GM19372 (cell line): ENCODE data around the gene FNBP1.

Experiments
- ATAC-seq: cut with Tn5 transposase; IDR thresholded peaks from one replicate; pipeline ENCODE4 v1.9.1; 2021; ENCODE audit warnings: mild to moderate bottlenecking, low read depth, moderate library complexity; ENCODE audit not compliant: unreplicated experiment

FNBP1 gene

DNA sequence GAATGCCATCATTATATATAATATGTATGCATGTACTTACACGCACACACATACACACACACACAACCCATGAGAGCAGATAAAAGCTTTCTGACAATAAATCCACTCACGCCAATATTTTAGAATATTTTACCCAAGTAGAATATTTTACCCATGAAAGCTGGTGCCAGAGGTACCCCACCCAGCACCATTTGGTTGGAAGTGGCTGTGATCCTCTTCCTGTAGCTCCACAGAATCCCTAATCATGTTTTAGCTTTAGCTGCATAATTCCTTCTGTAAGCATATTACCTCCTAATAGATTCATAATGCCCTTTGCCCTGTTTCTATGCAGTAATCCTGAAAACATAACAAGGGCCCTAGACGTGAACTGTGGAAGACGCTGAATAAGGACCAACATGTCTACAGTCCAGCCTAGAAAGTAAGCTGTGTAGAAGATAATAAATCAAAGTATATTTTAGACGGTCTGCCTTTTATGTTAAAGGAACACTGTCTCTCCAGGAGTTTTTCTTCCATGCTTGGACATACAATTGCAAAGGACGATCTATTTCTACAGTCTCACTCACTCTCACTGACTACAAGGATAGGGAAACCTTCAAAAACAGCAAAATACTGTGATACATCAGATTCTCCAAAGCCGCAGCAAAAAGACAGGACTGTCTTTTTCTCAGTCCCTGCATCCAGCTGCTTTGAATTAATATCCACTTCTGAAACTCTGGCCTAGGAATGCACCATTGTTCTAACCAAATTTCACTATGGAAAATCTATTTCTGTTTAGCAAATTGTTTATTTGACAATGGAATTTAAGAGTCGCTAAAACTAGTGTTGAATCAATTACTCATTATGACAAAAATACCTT, 109.6 kb downstream of the FNBP1 start:
- ATAC-seq: no peak

DNA sequence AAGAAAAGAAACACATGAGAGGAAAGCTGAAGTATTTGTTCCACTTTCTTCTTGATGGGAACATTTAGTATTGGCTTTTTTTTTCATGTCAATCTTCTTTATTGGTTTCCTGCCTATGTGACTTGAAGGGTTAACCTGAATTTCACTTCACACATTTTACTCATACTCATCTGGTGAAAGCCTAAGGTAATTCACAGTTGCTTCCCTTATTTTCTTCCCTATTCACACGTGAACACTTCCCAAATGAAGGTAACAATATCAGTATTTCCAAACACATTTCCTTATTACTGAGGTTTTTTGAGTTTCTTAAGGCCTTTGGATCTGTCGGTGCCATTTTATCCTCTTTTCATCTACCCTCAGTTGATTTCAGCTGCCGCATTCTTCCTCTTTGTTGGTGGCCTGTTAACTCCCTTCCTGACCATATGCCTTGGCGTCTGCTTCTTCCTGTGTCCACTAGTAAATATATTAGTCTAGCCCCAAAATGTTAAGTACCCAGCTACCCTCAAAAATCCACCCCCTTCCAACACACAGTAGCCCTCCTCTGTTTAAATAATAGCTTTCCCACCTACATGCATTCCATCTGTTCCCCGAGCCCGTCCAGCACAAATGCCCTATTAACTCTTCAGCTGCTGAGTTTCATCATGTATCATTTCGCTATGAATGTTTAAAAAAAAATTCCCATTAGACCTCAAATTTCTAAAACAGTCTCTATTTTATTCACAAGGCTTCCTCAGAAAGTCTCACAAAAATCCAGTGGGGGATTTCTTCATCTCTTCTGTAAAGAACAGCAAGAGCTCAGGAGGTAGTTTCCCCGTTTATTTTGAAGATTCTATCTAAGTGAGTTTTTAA, 110.5 kb downstream of the FNBP1 start:
- no peak for ATAC-seq

DNA sequence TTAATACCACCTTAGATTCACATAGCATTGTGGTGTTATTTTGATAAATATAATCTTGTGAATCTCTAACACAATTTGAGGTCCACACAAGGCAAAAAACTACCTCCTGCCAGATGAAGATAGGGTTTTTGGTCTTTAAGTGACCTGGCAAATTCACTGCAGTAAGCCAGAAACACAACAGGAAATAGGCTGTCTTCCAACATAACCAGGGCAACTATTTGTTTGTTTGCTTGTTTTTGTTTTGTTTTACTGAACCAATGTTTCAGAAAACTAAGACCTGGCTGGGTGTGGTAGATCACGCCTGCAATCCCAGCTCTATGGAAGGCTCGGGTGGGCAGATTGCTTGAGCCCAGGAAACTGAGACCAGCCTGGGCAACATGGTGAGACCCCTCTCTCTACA, 112.2 kb downstream of the FNBP1 start:
- ATAC-seq: no peak

GRCh38 chr9:129929496-129930125, 113.4 kb downstream of the FNBP1 start:
- no peak for ATAC-seq

DNA sequence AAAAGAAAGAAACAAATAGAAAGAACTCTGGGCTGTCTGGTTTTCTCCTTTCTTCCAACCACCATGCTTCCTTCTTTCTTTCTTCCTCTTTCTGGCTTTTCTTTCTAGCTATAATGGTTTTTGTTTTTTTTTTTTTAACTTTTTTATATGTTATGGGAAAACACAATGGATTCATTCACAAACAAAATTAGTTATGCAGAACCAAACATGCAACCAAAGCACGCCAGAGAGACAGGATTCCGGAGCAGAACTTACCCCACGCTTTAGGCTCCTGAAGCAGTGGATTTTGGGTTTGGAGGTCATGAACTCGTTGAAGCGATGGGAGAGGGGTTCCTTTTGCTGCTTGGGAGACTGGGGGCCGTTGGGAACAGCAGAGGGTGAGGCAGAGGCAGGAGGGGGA, 119.4 kb downstream of the FNBP1 start:
- ATAC-seq: no peak

DNA sequence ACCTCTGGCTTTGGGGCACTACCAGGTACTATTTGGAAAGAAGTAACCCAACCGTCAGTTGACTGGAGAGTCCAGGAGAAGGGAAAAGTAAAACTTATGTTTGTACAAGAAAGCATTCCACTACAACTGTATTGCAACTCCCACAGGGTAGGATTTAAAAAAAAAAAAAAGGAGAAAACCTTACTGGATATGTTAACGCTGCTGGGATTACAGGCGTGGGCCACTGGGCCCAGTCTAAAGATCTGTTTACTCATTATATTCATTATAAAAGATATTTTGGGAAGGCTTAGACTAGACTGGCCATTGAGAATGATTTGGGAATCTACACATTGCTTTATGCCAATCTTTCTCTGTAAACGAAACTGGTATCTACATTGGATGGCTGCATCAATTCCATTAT, 121.1 kb downstream of the FNBP1 start:
- ATAC-seq: no peak

DNA sequence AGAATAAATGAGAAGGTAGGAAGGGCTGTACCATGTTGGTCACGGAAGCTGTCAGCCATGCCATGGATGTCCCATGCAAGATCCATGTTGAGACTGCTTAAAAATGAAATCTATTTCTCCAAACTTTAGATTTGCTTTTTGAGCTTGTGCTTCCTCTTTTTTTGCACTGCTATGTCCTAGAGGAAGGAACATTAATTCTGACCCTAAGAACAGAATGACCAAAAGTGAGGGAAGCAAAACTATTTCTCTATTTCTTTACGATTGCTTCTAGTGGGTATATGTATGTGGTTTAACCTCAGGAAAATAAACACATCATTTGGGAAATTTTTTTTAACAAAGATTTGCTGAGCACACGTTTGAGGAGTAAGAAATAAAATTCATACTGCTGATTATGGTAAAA, 123.1 kb downstream of the FNBP1 start:
- ATAC-seq: no peak

DNA sequence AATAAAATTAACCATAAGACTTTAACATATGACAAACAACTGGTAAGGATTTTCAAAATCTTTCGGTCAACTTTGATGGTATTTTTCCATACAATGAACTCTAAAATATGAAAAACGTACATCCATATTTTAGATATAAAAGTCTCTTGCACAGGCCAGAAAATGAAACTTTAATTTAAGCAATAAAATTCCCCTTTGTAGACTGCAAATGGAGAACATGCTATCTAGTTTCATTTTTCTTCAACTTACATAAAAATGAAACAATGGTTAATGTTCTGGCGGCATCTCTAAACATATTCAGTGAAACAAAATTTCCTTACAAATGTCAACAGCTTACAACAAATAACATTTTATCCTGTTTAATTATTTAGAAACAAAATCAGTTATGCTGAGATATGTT, 123.7 kb downstream of the FNBP1 start:
- no peak for ATAC-seq

DNA sequence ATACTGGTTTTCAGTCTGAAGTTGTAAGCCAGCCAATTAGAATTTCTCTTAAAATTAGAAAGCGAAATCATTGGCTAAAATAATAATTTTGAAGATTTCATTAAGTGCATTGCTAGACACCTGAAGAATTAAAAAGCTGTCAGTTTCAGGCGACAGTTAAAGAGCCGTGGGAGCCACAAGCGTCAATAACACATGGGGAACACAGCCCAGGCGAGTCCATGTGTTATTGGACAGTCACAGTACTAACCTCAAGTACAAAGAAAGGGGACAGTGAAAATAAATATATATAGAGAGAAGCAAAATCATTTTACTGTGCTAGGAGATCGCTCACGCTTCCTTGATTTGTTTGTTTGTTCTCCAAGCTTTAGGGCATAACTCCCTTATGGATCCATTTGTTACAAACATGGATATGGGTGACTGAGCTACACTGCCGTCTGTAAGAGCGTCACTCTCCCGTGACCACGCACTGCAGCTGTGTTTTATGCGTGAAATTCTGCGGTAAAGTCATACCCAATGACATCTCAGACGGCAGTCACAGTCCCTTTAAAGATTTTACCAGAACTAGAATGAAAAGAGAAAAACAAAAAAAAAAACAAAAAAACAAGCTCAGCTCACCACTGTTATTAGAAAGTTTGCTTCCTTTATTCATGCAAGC, 124.6 kb downstream of the FNBP1 start:
- ATAC-seq: no peak

DNA sequence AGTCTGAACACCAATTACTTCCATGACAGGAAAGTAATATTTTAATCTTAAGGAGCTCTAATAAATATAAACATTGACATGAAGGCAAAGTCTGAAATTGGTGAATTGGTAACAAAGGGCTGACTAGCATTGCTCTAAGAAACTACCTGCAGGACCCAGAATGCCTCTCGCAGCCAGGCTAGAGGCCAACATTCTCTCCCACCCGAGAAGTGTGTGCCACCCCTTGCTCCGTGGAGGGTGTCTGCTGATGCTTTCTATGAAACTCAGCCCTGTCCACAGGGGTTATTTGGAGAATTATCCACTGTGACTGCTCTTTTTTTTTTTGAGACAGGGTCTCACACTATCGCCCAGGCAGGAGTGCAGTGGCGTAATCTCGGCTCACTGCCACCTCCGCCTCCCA, 126.3 kb downstream of the FNBP1 start:
- no peak for ATAC-seq

GRCh38 chr9:129914051-129914450, 128.9 kb downstream of the FNBP1 start:
- ATAC-seq: no peak

- no peak for ATAC-seq
Observed at GRCh38 chr9:129910628-129911567, 132.1 kb downstream of the FNBP1 start.

- no peak for ATAC-seq
Observed at GRCh38 chr9:129909851-129910250, 133.1 kb downstream of the FNBP1 start.

DNA sequence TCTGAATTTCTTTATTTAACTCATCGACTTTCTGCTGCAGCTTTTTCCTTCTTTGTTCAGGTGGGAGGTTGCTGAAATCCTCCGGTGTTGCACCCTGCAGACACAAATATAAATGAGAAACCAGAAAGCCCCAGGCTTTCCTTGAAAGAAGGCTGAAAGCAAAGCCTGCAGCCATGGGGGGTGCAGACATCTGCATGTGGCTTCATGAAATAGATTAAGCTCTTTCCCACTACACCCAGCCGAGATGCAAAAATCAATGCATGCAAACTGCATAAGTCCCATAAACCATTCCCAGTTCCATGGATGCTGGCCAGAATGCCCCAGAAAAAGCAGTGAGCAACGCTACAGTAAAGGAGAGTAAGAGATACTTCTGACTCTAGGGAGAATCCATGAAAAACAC, 134.1 kb downstream of the FNBP1 start:
- no peak for ATAC-seq

DNA sequence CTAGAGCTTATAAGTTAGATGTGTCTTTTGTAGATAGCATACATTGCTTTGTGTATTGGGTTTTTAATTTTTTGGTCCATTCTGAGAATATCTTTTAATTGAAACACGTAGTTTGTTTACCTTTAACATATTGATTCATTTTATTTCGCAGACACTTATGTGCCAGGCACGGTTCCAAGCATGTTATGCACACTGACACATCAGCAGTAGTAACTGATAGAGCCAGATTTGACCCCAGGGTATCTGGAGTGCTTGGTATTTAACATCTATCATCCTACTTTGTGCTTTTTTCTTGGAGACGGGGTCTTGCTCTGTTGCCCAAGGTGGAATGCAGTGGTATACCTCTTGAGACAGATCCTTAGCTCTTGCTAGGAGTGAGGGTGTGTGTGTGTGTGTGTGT, 135.8 kb downstream of the FNBP1 start:
- ATAC-seq: no peak

GRCh38 chr9:129906298-129906697, 136.7 kb downstream of the FNBP1 start:
- no peak for ATAC-seq

DNA sequence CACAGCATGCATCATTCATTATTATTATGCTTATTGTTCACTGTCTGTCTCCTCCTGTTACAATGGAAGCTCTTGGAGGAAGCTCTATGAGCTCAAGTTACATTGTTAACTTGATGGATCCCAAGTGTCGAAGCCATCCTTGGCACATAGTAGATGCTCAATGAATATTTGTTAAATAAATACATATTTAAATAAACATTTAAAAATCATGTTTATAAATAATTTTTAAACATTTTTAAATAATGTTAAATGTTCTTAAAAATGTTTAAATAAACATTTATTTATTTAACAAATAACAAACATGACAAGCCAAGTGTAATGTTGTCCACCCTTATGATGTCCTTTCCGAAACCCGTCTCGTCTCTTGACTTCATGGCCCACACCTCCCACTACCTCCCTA, 138.3 kb downstream of the FNBP1 start:
- ATAC-seq: no peak

- ATAC-seq: no peak
Observed at GRCh38 chr9:129902740-129903134, 140.3 kb downstream of the FNBP1 start.

- ATAC-seq: no peak
Observed at GRCh38 chr9:129901993-129902739, 140.8 kb downstream of the FNBP1 start.
